22Rv1 (cell line): ENCODE measurements around the gene TESMIN.

Experiments
- H3K27ac ChIP-seq: fragments of 450-650 bp; 2 replicates; pipeline ENCODE4 v1.5.1; 2017
- CTCF ChIP-seq: fragments of 450-650 bp; IDR thresholded peaks from 2 replicates; pipeline ENCODE4 v1.5.1; 2017; ENCODE audit warnings: mild to moderate bottlenecking
- ZFX ChIP-seq: fragments of 450-650 bp; IDR thresholded peaks from 2 replicates; pipeline ENCODE4 v1.6.1; 2017; ENCODE audit warnings: antibody characterized with exemption, borderline replicate concordance

The TESMIN gene

GRCh38 chr11:68664906-68665305 is 86.4 kb downstream of the TESMIN start:
- no peak overlapping the region for H3K27ac ChIP-seq
- no peak for TF ChIP-seq ZFX
- TF ChIP-seq CTCF: no peak

- TF ChIP-seq CTCF (no peak), ZFX (no peak)
These were observed 87.2 kb downstream of the TESMIN start for GRCh38 chr11:68664141-68664540.

GRCh38 chr11:68663482-68664010 is 87.8 kb downstream of the TESMIN start:
- TF ChIP-seq CTCF (no peak), ZFX (no peak)

More at GRCh38 chr11:68664141-68664540, 87.2 kb downstream of the TESMIN start:
- no peak overlapping the region for H3K27ac ChIP-seq

GRCh38 chr11:68661697-68662603 is 89.4 kb downstream of the TESMIN start:
- no peak overlapping the region for H3K27ac ChIP-seq
- TF ChIP-seq CTCF (no peak), ZFX (no peak)

More at GRCh38 chr11:68663482-68664010, 87.8 kb downstream of the TESMIN start:
- H3K27ac ChIP-seq: no peak overlapping the region

- H3K27ac ChIP-seq: no peak overlapping the region
- TF ChIP-seq ZFX (no peak), CTCF (no peak)
These were observed 90.3 kb downstream of the TESMIN start for GRCh38 chr11:68661014-68661413.

- no peak overlapping the region for H3K27ac ChIP-seq
- TF ChIP-seq ZFX: no peak
- no peak for TF ChIP-seq CTCF
These were observed 91.1 kb downstream of the TESMIN start for GRCh38 chr11:68660066-68660810.
